ENCODE measurements around the gene SNTG2.

DNA sequence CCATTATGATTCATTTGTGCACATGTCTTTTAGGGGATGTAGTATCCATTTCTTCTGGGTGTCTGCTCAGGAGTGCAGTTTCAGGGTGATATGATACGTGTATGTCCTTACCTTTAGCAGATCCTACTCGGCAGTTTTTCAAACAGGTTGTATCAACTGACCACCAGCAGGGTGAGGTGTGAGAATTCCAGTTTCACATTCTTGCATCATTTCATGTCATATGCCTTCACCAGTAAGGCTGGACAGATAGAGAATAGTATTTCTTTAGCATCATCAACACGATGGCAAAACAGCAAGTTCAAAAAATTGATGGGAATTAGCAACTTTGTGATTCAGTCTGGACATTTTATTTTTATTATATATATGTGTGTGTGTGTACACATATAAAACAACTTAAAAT, 232.7 kb downstream of the SNTG2 start:
- TF ChIP-seq, protein P1, sequence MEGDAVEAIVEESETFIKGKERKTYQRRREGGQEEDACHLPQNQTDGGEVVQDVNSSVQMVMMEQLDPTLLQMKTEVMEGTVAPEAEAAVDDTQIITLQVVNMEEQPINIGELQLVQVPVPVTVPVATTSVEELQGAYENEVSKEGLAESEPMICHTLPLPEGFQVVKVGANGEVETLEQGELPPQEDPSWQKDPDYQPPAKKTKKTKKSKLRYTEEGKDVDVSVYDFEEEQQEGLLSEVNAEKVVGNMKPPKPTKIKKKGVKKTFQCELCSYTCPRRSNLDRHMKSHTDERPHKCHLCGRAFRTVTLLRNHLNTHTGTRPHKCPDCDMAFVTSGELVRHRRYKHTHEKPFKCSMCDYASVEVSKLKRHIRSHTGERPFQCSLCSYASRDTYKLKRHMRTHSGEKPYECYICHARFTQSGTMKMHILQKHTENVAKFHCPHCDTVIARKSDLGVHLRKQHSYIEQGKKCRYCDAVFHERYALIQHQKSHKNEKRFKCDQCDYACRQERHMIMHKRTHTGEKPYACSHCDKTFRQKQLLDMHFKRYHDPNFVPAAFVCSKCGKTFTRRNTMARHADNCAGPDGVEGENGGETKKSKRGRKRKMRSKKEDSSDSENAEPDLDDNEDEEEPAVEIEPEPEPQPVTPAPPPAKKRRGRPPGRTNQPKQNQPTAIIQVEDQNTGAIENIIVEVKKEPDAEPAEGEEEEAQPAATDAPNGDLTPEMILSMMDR (IDR thresholded peaks at IDR 0.05) = no peak
- TF ChIP-seq POLR2A (IDR thresholded peaks at IDR 0.05) = no peak

All from esophagus squamous epithelium (tissue), 4 donors.